ENCODE measurements around the gene TUBD1. TPM values are rescaled to one million over a fixed set of nuclear protein-coding genes. Genes with fewer than 3 reads are reported as not detected.
A peak's percentile ranks its signal among the peaks of the same experiment; 100 is the strongest.
"Not testable (repeated sequence)": the region's sequence is repeated elsewhere in the genome, so short reads cannot be mapped to it uniquely, and the experiment has no call there.

Gene TUBD1
- total and polyA plus RNA-seq, 12 donors: 4.0 to 10.4 (median 6.6) TPM

DNA sequence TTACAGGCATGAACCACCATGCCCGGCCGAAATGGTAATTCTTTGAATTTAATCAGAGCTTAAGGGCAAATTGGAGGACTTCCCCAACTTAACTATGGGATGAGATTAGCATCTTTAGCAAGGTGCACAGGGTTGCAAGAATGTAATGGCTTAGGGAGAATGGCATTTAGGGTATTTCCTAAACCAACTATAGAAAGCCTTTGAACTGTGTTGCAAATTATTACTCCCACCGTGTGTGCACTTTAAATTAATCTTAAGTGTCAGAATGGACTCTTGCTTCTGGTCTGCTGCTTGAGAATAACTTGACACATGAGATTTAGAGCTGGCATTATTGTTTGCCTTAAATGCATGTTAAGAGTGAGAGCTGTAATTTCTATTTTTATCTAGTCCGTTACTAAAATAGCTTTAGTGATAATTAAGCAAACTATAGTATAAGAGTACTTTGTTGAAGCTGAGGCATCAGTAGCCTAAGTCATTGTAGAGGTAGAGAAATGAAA, 59.8 kb downstream of the TUBD1 start:
- 37 to 57% methylated on average over 4 of the region's 4 CpGs for WGBS, 2 donors
- peaks cover 0 to under 1% (median 0%) of the 10 kb centered on the region in 9 donors for H3K36me3 ChIP-seq
- peaks cover 0 to 75% (median 32%) of the 10 kb centered on the region in 9 donors for H3K4me1 ChIP-seq
- no peaks in the 10 kb centered on the region for H3K9me3 ChIP-seq
- ATAC-seq: no peak
- no peak overlapping the region for H3K4me3 ChIP-seq
- H3K27me3 ChIP-seq: no peaks in the 10 kb centered on the region
- intact Hi-C loops (cut with DNase I): loop anchor here in 1 of 10 donors (10.0 kb wide), 1 partner anchor 48 kb away; no protein-coding TSS in a partner anchor
- TF ChIP-seq CTCF (IDR thresholded peaks at IDR 0.05): no peak
- DNase-seq: no peak
- H3K27ac ChIP-seq: peak overlapping the region in 5 of 10 donors; percentile 38 to 90 (median 52)

- Histone ChIP-seq H3K4me1 (peaks cover 0 to 80% (median 24%) of the 10 kb centered on the region in 9 donors), H3K4me3 (no peak overlapping the region), H3K27me3 (no peaks in the 10 kb centered on the region), H3K9me3 (no peaks in the 10 kb centered on the region), H3K36me3 (no peaks in the 10 kb centered on the region), H3K27ac (peak overlapping the region in 6 of 10 donors; percentile 55 to 90 (median 74))
- ATAC-seq (no peak), DNase-seq (no peak)
- intact Hi-C loops (cut with DNase I): loop anchor here in 1 of 10 donors (10.0 kb wide), 1 partner anchor 46 kb away; no protein-coding TSS in a partner anchor
- TF ChIP-seq CTCF (IDR thresholded peaks at IDR 0.05): no peak
- 93 to 96% methylated on average over 1 of the region's 1 CpG for WGBS, 2 donors
Measured at GRCh38 chr17:59830846-59831486, 61.8 kb downstream of the TUBD1 start.

DNA sequence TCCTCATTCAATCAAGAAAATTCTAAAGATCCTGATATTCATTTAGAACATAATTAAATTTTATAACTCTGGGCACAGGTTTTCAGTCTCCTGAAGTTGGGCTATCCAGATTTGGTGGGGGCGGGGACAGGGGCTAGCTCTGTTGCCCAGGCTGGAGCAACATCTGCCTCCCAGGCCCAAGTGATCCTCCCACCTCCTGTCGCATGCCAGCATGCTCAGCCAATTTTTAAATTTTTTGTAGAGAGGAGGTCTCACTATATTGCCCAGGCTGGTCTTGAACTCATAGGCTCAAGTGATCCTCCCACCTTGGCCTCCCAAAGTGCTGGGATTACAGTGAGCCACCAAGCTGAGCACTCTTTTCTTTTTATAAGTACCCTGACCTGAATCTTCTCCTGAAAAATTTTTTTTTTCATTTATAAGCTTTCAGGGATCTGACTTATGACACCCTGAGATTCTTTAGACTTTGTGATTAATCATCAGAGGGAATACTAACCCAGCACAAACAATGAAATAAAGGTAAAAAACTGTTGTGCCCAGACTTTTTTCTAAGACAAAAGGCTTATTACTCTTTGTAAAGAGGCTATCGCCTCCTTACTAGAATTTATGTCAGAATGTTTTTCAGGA, 62.6 kb downstream of the TUBD1 start:
- H3K9me3 ChIP-seq: no peaks in the 10 kb centered on the region
- peak overlapping the region in 1 of 10 donors; percentile 34 for H3K4me3 ChIP-seq
- H3K4me1 ChIP-seq: peaks cover 0 to 87% (median 24%) of the 10 kb centered on the region in 9 donors
- no peaks in the 10 kb centered on the region for H3K27me3 ChIP-seq
- H3K36me3 ChIP-seq: no peaks in the 10 kb centered on the region
- DNase-seq: no peak
- intact Hi-C loops (cut with DNase I): loop anchor here in 1 of 10 donors (10.0 kb wide), 1 partner anchor 45 kb away; no protein-coding TSS in a partner anchor
- TF ChIP-seq CTCF (IDR thresholded peaks at IDR 0.05): no peak
- 73 to 85% methylated on average over 3 of the region's 3 CpGs for WGBS, 2 donors
- H3K27ac ChIP-seq: peak overlapping the region in 8 of 10 donors; percentile 55 to 90 (median 68)
- ATAC-seq: peak in 3 of 8 donors; percentile 23 to 39 (median 32)

DNA sequence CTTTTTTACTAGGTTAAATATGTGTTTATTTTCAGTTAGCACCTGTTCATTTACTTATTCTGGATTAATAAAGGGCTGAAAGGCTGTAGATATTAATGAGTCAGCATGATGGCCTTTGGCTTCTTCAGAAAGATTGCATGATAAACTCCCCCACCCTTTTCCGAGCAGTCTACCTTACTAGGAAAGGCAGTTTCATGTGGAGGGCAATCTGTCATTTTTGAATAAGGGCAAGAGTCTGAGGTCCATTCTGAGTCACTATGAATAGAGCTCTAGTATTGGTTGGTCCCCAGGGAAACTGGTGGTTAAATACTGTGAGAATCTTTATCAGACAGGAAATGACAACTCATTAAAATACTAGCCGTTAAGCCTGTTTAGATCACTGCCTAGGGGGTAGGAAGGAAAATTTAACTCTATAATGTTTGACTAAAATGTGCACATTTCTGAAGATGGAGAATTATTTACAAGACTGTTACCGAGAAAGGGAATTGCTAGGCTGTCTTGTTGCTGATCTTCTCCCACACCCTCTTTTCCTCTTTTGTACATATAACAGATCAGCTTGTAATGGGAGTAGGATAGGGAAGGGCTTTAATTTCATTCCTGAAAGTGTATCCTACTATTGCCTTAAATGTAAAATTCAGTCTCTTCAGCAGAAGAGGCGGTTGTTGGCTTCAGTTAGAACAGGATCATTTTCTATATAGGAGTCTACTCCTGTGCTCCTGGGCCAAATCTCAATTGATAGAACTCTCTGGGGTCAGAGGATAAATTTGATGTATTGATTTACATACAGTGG, 63.3 kb downstream of the TUBD1 start:
- intact Hi-C loops (cut with DNase I): loop anchor here in 3 of 10 donors (5.0 to 10.0 kb wide), 2 partner anchors 42 to 45 kb away; no protein-coding TSS in a partner anchor
- WGBS, 2 donors: 21 to 24% methylated on average over 4 of the region's 4 CpGs
- peak overlapping the region in 2 of 10 donors; percentile 13 to 34 for H3K4me3 ChIP-seq
- peaks cover 0 to 92% (median 24%) of the 10 kb centered on the region in 9 donors for H3K4me1 ChIP-seq
- no peaks in the 10 kb centered on the region for H3K36me3 ChIP-seq
- H3K9me3 ChIP-seq: no peaks in the 10 kb centered on the region
- TF ChIP-seq CTCF (IDR thresholded peaks at IDR 0.05): no peak
- H3K27ac ChIP-seq: peak overlapping the region in 8 of 10 donors; percentile 55 to 90 (median 68)
- no peaks in the 10 kb centered on the region for H3K27me3 ChIP-seq
- ATAC-seq (peak; percentile 73 to 92 (median 80)), DNase-seq (peak in 1 of 2 donors; percentile 54)

- Histone ChIP-seq H3K4me1 (peaks cover 0 to 92% (median 24%) of the 10 kb centered on the region in 9 donors), H3K27ac (peak overlapping the region in 9 of 10 donors; percentile 19 to 90 (median 61)), H3K4me3 (peak overlapping the region in 2 of 10 donors; percentile 13 to 21)
- H3K36me3 ChIP-seq, DNase-seq, H3K27me3 ChIP-seq, H3K9me3 ChIP-seq: not testable (repeated sequence)
- intact Hi-C loops (cut with DNase I): loop anchor here in 2 of 10 donors (5.0 kb wide), 1 partner anchor 42 kb away; no protein-coding TSS in a partner anchor
- 60 to 68% methylated on average over 7 of the region's 7 CpGs for WGBS, 2 donors
- ATAC-seq: peak in 2 of 8 donors; percentile 1 to 7
Measured at GRCh38 chr17:59828819-59829216, 63.9 kb downstream of the TUBD1 start.

All from heart right ventricle (tissue), 16 donors.